Keratinocyte (primary cell): ENCODE measurements around the gene DAO. TPM values are rescaled to one million over a fixed set of nuclear protein-coding genes. Genes with fewer than 3 reads are reported as not detected.

Experiments
- DNase-seq: peaks from one replicate; pipeline ENCODE4 v3.0.0-alpha.2; 2011; ENCODE audit warnings: low read depth, missing footprints, low spot score
- FAIRE-seq: peaks from 2 replicates; lab custom pipeline; 2011; peaks lifted over from hg19 to GRCh38; lab: Jason Lieb, UNC
- H2AFZ ChIP-seq: 2 replicates; pipeline ENCODE4 v1.6.0; 2012; ENCODE audit warnings: low read length, control low read depth, inconsistent platforms; ENCODE audit not compliant: control insufficient read depth
- H3K27ac ChIP-seq: 2 replicates; pipeline ENCODE4 v1.5.1; 2011; ENCODE audit warnings: low read length; ENCODE audit not compliant: control insufficient read depth, insufficient read depth
- H3K27me3 ChIP-seq: 3 replicates; pipeline ENCODE4 v1.6.0; 2011; ENCODE audit warnings: low read length; ENCODE audit not compliant: control insufficient read depth, insufficient read depth; ENCODE audit errors: extremely low read depth
- H3K36me3 ChIP-seq, 2 experiments: 2 replicates in 1 of 2; 3 replicates in 1 of 2; pipeline ENCODE4 v1.5.1; 2011; ENCODE audit warnings: low read length in 2 of 2, mild to moderate bottlenecking in 1 of 2; ENCODE audit not compliant: control insufficient read depth in 2 of 2, insufficient read depth in 2 of 2; ENCODE audit errors: extremely low read depth in 1 of 2
- H3K4me1 ChIP-seq: 3 replicates; pipeline ENCODE4 v1.5.1; 2011; ENCODE audit warnings: low read length; ENCODE audit not compliant: control insufficient read depth, insufficient read depth; ENCODE audit errors: extremely low read depth
- H3K4me2 ChIP-seq: 3 replicates; pipeline ENCODE4 v1.6.0; 2011; ENCODE audit warnings: low read depth, low read length; ENCODE audit not compliant: control insufficient read depth, insufficient read depth; ENCODE audit errors: extremely low read depth
- H3K4me3 ChIP-seq, 3 experiments: fragments of 200-600 bp in 1 of 3; sonication (generic) in 1 of 3; 2 replicates in 2 of 3; 3 replicates in 1 of 3; pipeline ENCODE4 v1.5.1; 2011 to 2016; ENCODE audit warnings: low read length in 3 of 3, mild to moderate bottlenecking in 3 of 3, control low read depth in 2 of 3, inconsistent platforms in 1 of 3, low read depth in 1 of 3, mixed read lengths in 1 of 3, mixed run types in 1 of 3, moderate library complexity in 1 of 3; ENCODE audit not compliant: control insufficient read depth in 2 of 3, insufficient read depth in 2 of 3; ENCODE audit errors: extremely low read depth in 1 of 3
- H3K79me2 ChIP-seq: 2 replicates; pipeline ENCODE4 v1.6.0; 2012; ENCODE audit warnings: low read length; ENCODE audit not compliant: control insufficient read depth, insufficient read depth
- H3K9ac ChIP-seq: 3 replicates; pipeline ENCODE4 v1.6.0; 2011; ENCODE audit warnings: low read length; ENCODE audit not compliant: control insufficient read depth, insufficient read depth; ENCODE audit errors: extremely low read depth
- H3K9me1 ChIP-seq: 3 replicates; pipeline ENCODE4 v1.6.0; 2011; ENCODE audit warnings: low read length; ENCODE audit not compliant: control insufficient read depth, insufficient read depth; ENCODE audit errors: extremely low read depth
- H3K9me3 ChIP-seq: 2 replicates; pipeline ENCODE4 v1.5.1; 2012; ENCODE audit warnings: low read depth, low read length; ENCODE audit not compliant: control insufficient read depth
- H4K20me1 ChIP-seq: 3 replicates; pipeline ENCODE4 v1.6.0; 2011; ENCODE audit warnings: low read length; ENCODE audit not compliant: control insufficient read depth, insufficient read depth; ENCODE audit errors: extremely low read depth
- EZH2 ChIP-seq: IDR thresholded peaks from one replicate; pipeline ENCODE4 v1.6.1; 2012; ENCODE audit warnings: inconsistent platforms, mild to moderate bottlenecking, low read length, moderate library complexity
- dilution Hi-C: fragments of 300-500 bp; cut with MboI; formaldehyde crosslinking; loops from one replicate; pipeline ENCODE4 v1.7.0; 2020; ENCODE audit warnings: low sequenced_read_pairs; ENCODE audit not compliant: extremely low pct_ligation_motif_present
- polyA plus RNA-seq, 5 experiments: library from polyadenylated mRNA; depleted of rRNA in 3 of 5; stranded (reverse) in 3 of 5; stranded (forward) in 1 of 5; unstranded in 1 of 5; fragments of >200 nt; gene quantifications; 1 replicate in 1 of 5; 2 replicates in 3 of 5; 3 replicates in 1 of 5; pipeline versions ENCODE4 v1.2.1 to v1.2.3, GENCODE V29; 2011 to 2012; ENCODE audit warnings: missing spikeins in 2 of 5, low read depth in 1 of 5, low replicate concordance in 1 of 5
- TF ChIP-seq, protein P1 (sequence below), 3 experiments: IDR thresholded peaks in 1 of 3; conservative IDR thresholded peaks in 1 of 3; optimal IDR thresholded peaks in 1 of 3; 2 replicates in 2 of 3; 3 replicates in 1 of 3; pipeline versions ENCODE3 to v1.5.1; 2011; ENCODE audit warnings: low read length in 3 of 3, mild to moderate bottlenecking in 3 of 3, moderate library complexity in 2 of 3, control low read depth in 1 of 3, inconsistent platforms in 1 of 3; ENCODE audit not compliant: insufficient read depth in 2 of 3; ENCODE audit errors: extremely low read depth in 1 of 3

Gene DAO
- polyA plus RNA-seq, 1 donor (not counting 4 experiments of a cell fraction or from before 2014, with no cell fraction given), result not detected

DNA sequence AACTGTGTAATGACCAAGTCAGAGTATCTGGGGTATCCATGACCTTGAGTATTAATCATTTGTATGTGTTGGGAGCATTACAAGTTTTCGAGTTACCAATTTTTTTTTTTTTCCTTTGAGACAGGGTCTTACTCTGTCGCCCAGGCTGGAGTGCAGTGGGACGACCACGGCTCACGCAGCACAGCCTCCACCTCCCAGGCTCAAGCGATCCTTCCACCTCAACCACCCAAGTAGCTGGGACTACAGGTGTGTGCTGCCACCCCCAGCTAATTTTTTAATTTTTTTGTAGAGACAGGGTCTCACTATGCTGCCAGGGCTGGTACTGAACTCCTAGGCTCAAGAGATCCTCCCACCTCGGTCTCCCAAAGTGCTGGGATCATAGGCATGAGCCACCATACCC is 42.2 kb upstream of the DAO start:
- H3K9me1 ChIP-seq, result no peaks in the 10 kb centered on the region
- dilution Hi-C loops, result no loop called here

GRCh38 chr12:108838194-108839017 is 41.5 kb upstream of the DAO start:
- DNase-seq (peak; percentile 95), FAIRE-seq (peak; percentile 90)
- peaks cover 61% of the 10 kb centered on the region for H3K79me2 ChIP-seq
- no peaks in the 10 kb centered on the region for H3K9me3 ChIP-seq
- H3K4me2 ChIP-seq, result peak overlapping the region; percentile 50
- H2AFZ ChIP-seq, result no peak overlapping the region
- no peaks in the 10 kb centered on the region for H3K9me1 ChIP-seq
- H3K4me1 ChIP-seq, result peaks cover 67% of the 10 kb centered on the region
- peak overlapping the region in 1 of 3 experiments; percentile 2 for H3K4me3 ChIP-seq
- H4K20me1 ChIP-seq, result no peaks in the 10 kb centered on the region
- H3K36me3 ChIP-seq, result peaks cover 21 to 37% of the 10 kb centered on the region in 2 experiments
- no peaks in the 10 kb centered on the region for H3K27me3 ChIP-seq
- peak overlapping the region; percentile 59 for H3K9ac ChIP-seq
- peak overlapping the region; percentile 82 for H3K27ac ChIP-seq
- dilution Hi-C loops, result no loop called here
- TF ChIP-seq EZH2, result no peak
- TF ChIP-seq, protein P1, sequence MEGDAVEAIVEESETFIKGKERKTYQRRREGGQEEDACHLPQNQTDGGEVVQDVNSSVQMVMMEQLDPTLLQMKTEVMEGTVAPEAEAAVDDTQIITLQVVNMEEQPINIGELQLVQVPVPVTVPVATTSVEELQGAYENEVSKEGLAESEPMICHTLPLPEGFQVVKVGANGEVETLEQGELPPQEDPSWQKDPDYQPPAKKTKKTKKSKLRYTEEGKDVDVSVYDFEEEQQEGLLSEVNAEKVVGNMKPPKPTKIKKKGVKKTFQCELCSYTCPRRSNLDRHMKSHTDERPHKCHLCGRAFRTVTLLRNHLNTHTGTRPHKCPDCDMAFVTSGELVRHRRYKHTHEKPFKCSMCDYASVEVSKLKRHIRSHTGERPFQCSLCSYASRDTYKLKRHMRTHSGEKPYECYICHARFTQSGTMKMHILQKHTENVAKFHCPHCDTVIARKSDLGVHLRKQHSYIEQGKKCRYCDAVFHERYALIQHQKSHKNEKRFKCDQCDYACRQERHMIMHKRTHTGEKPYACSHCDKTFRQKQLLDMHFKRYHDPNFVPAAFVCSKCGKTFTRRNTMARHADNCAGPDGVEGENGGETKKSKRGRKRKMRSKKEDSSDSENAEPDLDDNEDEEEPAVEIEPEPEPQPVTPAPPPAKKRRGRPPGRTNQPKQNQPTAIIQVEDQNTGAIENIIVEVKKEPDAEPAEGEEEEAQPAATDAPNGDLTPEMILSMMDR (optimal IDR thresholded peaks at IDR 0.05 in 1 of 3, IDR thresholded peaks at IDR 0.05 in 1 of 3, conservative IDR thresholded peaks at IDR 0.05 in 1 of 3; ENCODE audit: extremely low read depth in 1 of 3, insufficient read depth in 2 of 3, low read length in 3 of 3), result no peak

More for the DNA sequence above, 42.2 kb upstream of the DAO start:
- H2AFZ ChIP-seq, result no peak overlapping the region
- no peak for FAIRE-seq
- H3K9ac ChIP-seq, result peak overlapping the region; percentile 59
- peak overlapping the region; percentile 82 for H3K27ac ChIP-seq
- DNase-seq, result no peak
- peaks cover 67% of the 10 kb centered on the region for H3K4me1 ChIP-seq
- H4K20me1 ChIP-seq, result no peaks in the 10 kb centered on the region
- TF ChIP-seq EZH2, result no peak
- TF ChIP-seq, protein P1 (optimal IDR thresholded peaks at IDR 0.05 in 1 of 3, IDR thresholded peaks at IDR 0.05 in 1 of 3, conservative IDR thresholded peaks at IDR 0.05 in 1 of 3; ENCODE audit: extremely low read depth in 1 of 3, insufficient read depth in 2 of 3, low read length in 3 of 3), result no peak
- H3K9me3 ChIP-seq, result no peaks in the 10 kb centered on the region
- H3K27me3 ChIP-seq, result no peaks in the 10 kb centered on the region
- H3K36me3 ChIP-seq, result peaks cover 21 to 34% of the 10 kb centered on the region in 2 experiments
- H3K4me3 ChIP-seq, result no peak overlapping the region
- H3K4me2 ChIP-seq, result peak overlapping the region; percentile 50
- H3K79me2 ChIP-seq, result peaks cover 59% of the 10 kb centered on the region
